Caco-2 (cell line): ENCODE results near the gene CD300A. TPM values are rescaled to one million over a fixed set of nuclear protein-coding genes. Genes with fewer than 3 reads are reported as not detected.

ENCODE experiments used
- BruUV-seq: library from RNA; stranded (reverse); fragments of 400-500 nt; replicated peaks from 2 replicates; lab custom pipeline; 2021; lab: Mats Ljungman, UMichigan
- CTCF ChIA-PET: fragments of 300-600 bp; sonication (Branson Sonifier 250); formaldehyde crosslinking; loops from one replicate; lab custom pipeline; 2022; ENCODE audit warnings: antibody characterized with exemption; lab: Charles Lee
- POLR2A ChIA-PET: fragments of 300-600 bp; sonication (Branson Sonifier 250); formaldehyde crosslinking; loops from one replicate; lab custom pipeline; 2022; ENCODE audit warnings: antibody characterized with exemption; lab: Charles Lee
- DNase-seq, 2 experiments: peaks; one replicate each; pipeline versions ENCODE4 v3.0.0 to v3.0.0-alpha.2; 2020 to 2022
- H3K27me3 ChIP-seq: replicated peaks from 2 replicates; pipeline ENCODE4 v1.6.0; 2011; ENCODE audit warnings: low read length; ENCODE audit not compliant: control insufficient read depth, insufficient read depth
- H3K36me3 ChIP-seq: 2 replicates; pipeline ENCODE4 v1.5.1; 2011; ENCODE audit warnings: low read length; ENCODE audit not compliant: control insufficient read depth, insufficient read depth
- H3K4me1 ChIP-seq: fragments of 250-450 bp; sonication (Bioruptor Pico); 2 replicates; pipeline ENCODE4 v1.5.1; 2020; ENCODE audit warnings: mild to moderate bottlenecking
- H3K4me3 ChIP-seq: 2 replicates; pipeline ENCODE4 v1.5.1; 2011; ENCODE audit warnings: low read depth, mild to moderate bottlenecking, control low read depth, low read length
- H3K9me3 ChIP-seq: fragments of 250-450 bp; sonication (Bioruptor Pico); 2 replicates; pipeline ENCODE4 v1.5.1; 2020; ENCODE audit warnings: mild to moderate bottlenecking, moderate library complexity
- H3K27ac Mint-ChIP-seq: one replicate; pipeline ENCODE4 v1.8.0; 2022; ENCODE audit warnings: mixed read lengths; ENCODE audit not compliant: unreplicated experiment
- H3K27me3 Mint-ChIP-seq: one replicate; pipeline ENCODE4 v1.8.0; 2022; ENCODE audit warnings: mixed read lengths; ENCODE audit not compliant: insufficient read depth, unreplicated experiment
- H3K36me3 Mint-ChIP-seq: one replicate; pipeline ENCODE4 v1.8.0; 2022; ENCODE audit warnings: mild to moderate bottlenecking, mixed read lengths; ENCODE audit not compliant: insufficient read depth, unreplicated experiment
- H3K4me1 Mint-ChIP-seq: one replicate; pipeline ENCODE4 v1.8.0; 2022; ENCODE audit warnings: low read depth, mixed read lengths; ENCODE audit not compliant: unreplicated experiment
- H3K4me3 Mint-ChIP-seq: one replicate; pipeline ENCODE4 v1.8.0; 2022; ENCODE audit warnings: mild to moderate bottlenecking, moderate library complexity, mixed read lengths; ENCODE audit not compliant: unreplicated experiment
- H3K9me3 Mint-ChIP-seq: one replicate; pipeline ENCODE4 v1.8.0; 2022; ENCODE audit warnings: mixed read lengths; ENCODE audit not compliant: unreplicated experiment
- intact Hi-C: fragments of 100-400 bp; cut with micrococcal nuclease; formaldehyde crosslinking; loops from one replicate; pipeline ENCODE4 v1.10.0; 2022; ENCODE audit not compliant: unreplicated experiment
- total RNA-seq: library from RNA; stranded (reverse); gene quantifications from 2 replicates; pipeline ENCODE4 v1.2.3, GENCODE V29; 2022
- TF ChIP-seq, protein P1 (sequence below), 2 experiments: fragments of 200-600 bp in 1 of 2; IDR thresholded peaks; 1 replicate in 1 of 2; 2 replicates in 1 of 2; pipeline versions ENCODE4 v1.5.1 to v1.8.0; 2011 to 2022; ENCODE audit warnings: antibody characterized with exemption in 1 of 2, control low read depth in 1 of 2, inconsistent platforms in 1 of 2, low read depth in 1 of 2, low read length in 1 of 2, mild to moderate bottlenecking in 1 of 2, moderate library complexity in 1 of 2; ENCODE audit not compliant: insufficient read depth in 1 of 2, severe bottlenecking in 1 of 2, unreplicated experiment in 1 of 2

Gene CD300A
- total RNA-seq, 1 experiment from 2014 or later = not detected

DNA sequence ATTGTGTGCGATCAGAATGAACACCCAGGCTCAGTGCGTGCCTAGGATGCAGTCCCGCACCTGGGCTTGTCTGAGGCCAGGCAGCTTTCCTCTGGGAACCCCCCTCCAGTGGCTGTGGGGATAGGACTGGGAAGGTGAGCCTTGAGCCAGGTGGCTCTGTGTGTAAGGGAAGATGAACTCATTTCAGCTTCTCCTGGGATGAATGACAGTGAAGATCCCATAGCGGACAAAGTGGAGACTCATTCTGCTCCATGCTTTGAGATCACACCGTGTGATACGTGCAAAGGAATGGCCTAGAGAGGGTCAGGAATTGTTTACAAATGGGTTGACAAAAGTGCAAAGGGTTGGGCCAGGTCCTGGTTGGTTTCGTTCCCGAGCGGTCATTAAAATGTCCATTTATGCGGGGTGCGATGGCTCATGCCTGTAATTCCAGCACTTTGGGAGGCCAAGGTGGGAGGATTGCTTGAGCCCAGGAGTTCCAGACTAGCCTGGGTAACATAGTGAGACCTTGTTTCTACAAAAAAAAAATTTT, 18.7 kb upstream of the CD300A start:
- BruUV-seq = no TSS peak
- H3K4me1 ChIP-seq = peaks cover 9% of the 10 kb centered on the region
- Mint-ChIP-seq H3K4me3 (no peak overlapping the region), H3K4me1 (no peaks in the 10 kb centered on the region), H3K27ac (no peak overlapping the region), H3K27me3 (no peaks in the 10 kb centered on the region), H3K9me3 (no peaks in the 10 kb centered on the region), H3K36me3 (peaks cover 32% of the 10 kb centered on the region)
- H3K27me3 ChIP-seq = no peaks in the 10 kb centered on the region
- TF ChIP-seq, protein P1, sequence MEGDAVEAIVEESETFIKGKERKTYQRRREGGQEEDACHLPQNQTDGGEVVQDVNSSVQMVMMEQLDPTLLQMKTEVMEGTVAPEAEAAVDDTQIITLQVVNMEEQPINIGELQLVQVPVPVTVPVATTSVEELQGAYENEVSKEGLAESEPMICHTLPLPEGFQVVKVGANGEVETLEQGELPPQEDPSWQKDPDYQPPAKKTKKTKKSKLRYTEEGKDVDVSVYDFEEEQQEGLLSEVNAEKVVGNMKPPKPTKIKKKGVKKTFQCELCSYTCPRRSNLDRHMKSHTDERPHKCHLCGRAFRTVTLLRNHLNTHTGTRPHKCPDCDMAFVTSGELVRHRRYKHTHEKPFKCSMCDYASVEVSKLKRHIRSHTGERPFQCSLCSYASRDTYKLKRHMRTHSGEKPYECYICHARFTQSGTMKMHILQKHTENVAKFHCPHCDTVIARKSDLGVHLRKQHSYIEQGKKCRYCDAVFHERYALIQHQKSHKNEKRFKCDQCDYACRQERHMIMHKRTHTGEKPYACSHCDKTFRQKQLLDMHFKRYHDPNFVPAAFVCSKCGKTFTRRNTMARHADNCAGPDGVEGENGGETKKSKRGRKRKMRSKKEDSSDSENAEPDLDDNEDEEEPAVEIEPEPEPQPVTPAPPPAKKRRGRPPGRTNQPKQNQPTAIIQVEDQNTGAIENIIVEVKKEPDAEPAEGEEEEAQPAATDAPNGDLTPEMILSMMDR (IDR thresholded peaks at IDR 0.05; ENCODE audit: insufficient read depth in 1 of 2, low read depth in 1 of 2, low read length in 1 of 2, severe bottlenecking in 1 of 2, unreplicated experiment in 1 of 2) = no peak
- no peak for DNase-seq
- intact Hi-C loops = no loop called here
- peaks cover 8% of the 10 kb centered on the region for H3K36me3 ChIP-seq
- H3K9me3 ChIP-seq = no peaks in the 10 kb centered on the region
- CTCF ChIA-PET = no interaction called here
- POLR2A ChIA-PET = no interaction called here
- H3K4me3 ChIP-seq = no peak overlapping the region

DNA sequence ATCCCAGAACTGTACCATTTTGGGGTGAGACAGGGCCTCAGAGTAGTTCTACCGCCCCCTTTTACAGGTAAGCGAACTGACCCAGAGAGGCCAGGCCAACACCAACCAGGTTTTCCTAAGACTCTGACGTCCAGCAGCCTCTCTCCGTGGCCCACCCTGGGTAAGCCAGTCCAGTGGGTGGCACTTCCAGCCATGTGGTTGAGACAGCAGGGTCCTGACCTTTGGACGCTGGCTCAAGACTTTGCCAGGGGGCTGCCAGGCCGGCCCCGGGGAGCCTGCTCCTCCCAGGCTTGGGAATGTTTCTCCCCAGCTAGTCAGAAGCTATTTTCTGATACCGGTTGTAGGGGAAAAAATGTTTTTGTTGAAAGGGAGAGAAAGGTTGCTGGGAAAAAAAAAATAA, 17.7 kb upstream of the CD300A start:
- Histone ChIP-seq H3K4me3 (no peak overlapping the region), H3K36me3 (peaks cover 7% of the 10 kb centered on the region), H3K27me3 (no peaks in the 10 kb centered on the region), H3K9me3 (no peaks in the 10 kb centered on the region), H3K4me1 (peaks cover 7% of the 10 kb centered on the region; the same call in 1 of the 2 replicates)
- ChIA-PET CTCF (no interaction called here), POLR2A (interaction anchor here (0.5 kb wide), 1 partner anchor 621 kb away, joined by 3 read pairs; no protein-coding TSS in a partner anchor)
- Mint-ChIP-seq H3K4me1 (no peaks in the 10 kb centered on the region), H3K27me3 (no peaks in the 10 kb centered on the region), H3K9me3 (no peaks in the 10 kb centered on the region), H3K36me3 (peaks cover 25% of the 10 kb centered on the region), H3K4me3 (no peak overlapping the region), H3K27ac (no peak overlapping the region)
- intact Hi-C loops = no loop called here
- TF ChIP-seq, protein P1 (IDR thresholded peaks at IDR 0.05; ENCODE audit: insufficient read depth in 1 of 2, low read depth in 1 of 2, low read length in 1 of 2, severe bottlenecking in 1 of 2, unreplicated experiment in 1 of 2) = no peak
- DNase-seq = no peak
- no TSS peak for BruUV-seq

DNA sequence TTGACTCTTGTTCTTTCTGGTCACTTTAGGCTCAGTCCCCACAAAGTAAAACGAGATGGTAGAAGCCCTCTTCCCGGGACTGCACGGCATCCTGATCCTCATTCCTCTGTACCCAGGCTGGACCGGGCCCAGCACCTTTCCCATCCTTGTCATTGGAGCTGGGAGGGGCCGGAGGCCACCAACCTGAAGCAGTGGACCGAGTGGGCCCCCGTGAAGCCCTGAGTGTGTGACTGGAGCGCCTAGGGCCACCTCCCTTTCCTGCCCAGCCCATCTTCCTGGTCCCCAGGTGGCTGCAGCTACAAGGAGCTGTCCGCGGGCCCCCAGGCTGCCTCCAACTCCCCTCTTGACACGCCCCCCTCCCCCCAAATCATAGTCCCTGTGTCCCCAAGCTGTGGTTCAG, 17.1 kb upstream of the CD300A start:
- intact Hi-C loops = no loop called here
- TF ChIP-seq, protein P1 (IDR thresholded peaks at IDR 0.05; ENCODE audit: insufficient read depth in 1 of 2, low read depth in 1 of 2, low read length in 1 of 2, severe bottlenecking in 1 of 2, unreplicated experiment in 1 of 2) = no peak
- Mint-ChIP-seq H3K4me3 (no peak overlapping the region), H3K36me3 (peaks cover 23% of the 10 kb centered on the region), H3K9me3 (no peaks in the 10 kb centered on the region), H3K27me3 (no peaks in the 10 kb centered on the region), H3K4me1 (no peaks in the 10 kb centered on the region), H3K27ac (no peak overlapping the region)
- POLR2A ChIA-PET = interaction anchor here (0.5 kb wide), 1 partner anchor 621 kb away, joined by 3 read pairs; no protein-coding TSS in a partner anchor
- Histone ChIP-seq H3K27me3 (no peaks in the 10 kb centered on the region), H3K4me1 (peaks cover 8% of the 10 kb centered on the region), H3K4me3 (no peak overlapping the region), H3K9me3 (no peaks in the 10 kb centered on the region), H3K36me3 (peaks cover 4% of the 10 kb centered on the region)
- DNase-seq = no peak
- CTCF ChIA-PET = no interaction called here
- no TSS peak for BruUV-seq
